Ovary (tissue), 9 donors: ENCODE measurements around the gene CSNK2A2. TPM values are rescaled to one million over a fixed set of nuclear protein-coding genes. Genes with fewer than 3 reads are reported as not detected.

Source experiments
- DNase-seq, 5 donors: peaks; one replicate each; pipeline ENCODE4 v3.0.0-alpha.2; 2019 to 2020
- H3K27ac ChIP-seq, 2 donors: fragments of 200-600 bp; one replicate each; pipeline versions ENCODE4 v1.5.1 to v1.8.0; 2019 to 2022
- H3K27me3 ChIP-seq: fragments of 200-600 bp; one replicate; pipeline ENCODE4 v1.8.0; 2022
- H3K36me3 ChIP-seq: fragments of 200-600 bp; sonication (generic); one replicate; pipeline ENCODE4 v1.5.1; 2019
- H3K4me1 ChIP-seq: one replicate; pipeline ENCODE4 v1.8.1; 2013; ENCODE audit warnings: mild to moderate bottlenecking, moderate library complexity; ENCODE audit not compliant: insufficient read depth
- H3K4me3 ChIP-seq: fragments of 200-600 bp; sonication (generic); one replicate; pipeline ENCODE4 v1.5.1; 2017
- H3K9me3 ChIP-seq, 2 donors: fragments of 200-600 bp in 1 of 2; sonication (generic) in 1 of 2; one replicate each; pipeline versions ENCODE4 v1.5.1 to v1.8.1; 2013 to 2019; ENCODE audit warnings: mild to moderate bottlenecking in 1 of 2, moderate library complexity in 1 of 2
- CTCF ChIP-seq, 3 donors: fragments of 450-650 bp in 2 of 3; fragments of 200-600 bp in 1 of 3; IDR thresholded peaks; one replicate each; pipeline versions ENCODE4 v1.5.1 to v1.8.0; 2016 to 2022; ENCODE audit warnings: antibody characterized with exemption in 3 of 3, mild to moderate bottlenecking in 1 of 3
- EP300 ChIP-seq: sonication (generic); formaldehyde crosslinking; IDR thresholded peaks from one replicate; pipeline ENCODE4 v1.6.1; 2017; ENCODE audit warnings: antibody characterized with exemption
- POLR2A ChIP-seq: fragments of 450-650 bp; IDR thresholded peaks from one replicate; pipeline ENCODE4 v1.6.1; 2017; ENCODE audit warnings: antibody characterized with exemption, mild to moderate bottlenecking, moderate library complexity
- WGBS, 3 donors: extraction: QIAGEN DNeasy Blood & Tissue Kit in 1 of 3; methylation state at CpG; one replicate each; pipeline versions ENCODE4 v1.1.5 to v1.1.7; 2013 to 2017; 5-methylcytosine and 5-hydroxymethylcytosine counted together
- intact Hi-C, 4 donors: fragments of 100-400 bp; cut with DNase I; formaldehyde crosslinking; loops; one replicate each; pipeline versions ENCODE4 v1.11.0 to v1.15.1; 2022 to 2023
- polyA plus RNA-seq, 2 donors: library from polyadenylated mRNA; stranded (reverse); fragments of 200-250 nt in 1 of 2; fragments of 350-450 nt in 1 of 2; fragmentation: Illumina TruSeq in 1 of 2; extraction: RNeasy Lipid Tissue Mini Kit (QIAGEN cat#74804) in 1 of 2; gene quantifications; one replicate each; pipeline ENCODE4 v1.2.3, GENCODE V29; 2013 to 2014
- total RNA-seq, 7 donors: library from RNA; depleted of rRNA in 2 of 7; stranded (reverse); fragments of >200 nt in 2 of 7; fragmentation: NEBNext Ultra II Directional in 3 of 7; extraction: Animal tissue kit (Norgen Biotek cat#: 25700) in 3 of 7; gene quantifications; one replicate each; pipeline versions ENCODE4 v1.1.0 to v1.2.4, GENCODE V29; 2016 to 2023
- donor health status: DM: no; HTN: no; CAD: no; lungs with moderate emphysema.
- donor health status: DM: no; HTN: no; CAD: no.
- donor health status: Bipolar disorder and iron deficiency.
- donor health status: DM: yes; HTN: yes; CAD: no.
- donor health status: DM: no; HTN: no; CAD: no.
- donor health status: DM: yes; HTN: yes; CAD: no.

The CSNK2A2 gene
- total and polyA plus RNA-seq, 9 donors, result 23.1 to 95.6 (median 58.1) TPM

- no peaks in the 10 kb centered on the region for H3K36me3 ChIP-seq
- 60 to 79% (median 70%) methylated on average over 10 of the region's 10 CpGs for WGBS, 3 donors
- TF ChIP-seq EP300 (no peak), CTCF (IDR thresholded peaks at IDR 0.05) (no peak), POLR2A (no peak)
- DNase-seq, result no peak
- H3K27ac ChIP-seq, result no peak overlapping the region
- H3K9me3 ChIP-seq, result no peaks in the 10 kb centered on the region
- no peaks in the 10 kb centered on the region for H3K27me3 ChIP-seq
- no peak overlapping the region for H3K4me3 ChIP-seq
- H3K4me1 ChIP-seq, result peaks cover 25% of the 10 kb centered on the region
- intact Hi-C loops, result loop anchor here in 2 of 4 donors (5.0 to 10.0 kb wide), 3 partner anchors 99 to 221 kb away; partner anchors contain the start of gene MMP15 (in 1 of the 2)
Measured at GRCh38 chr16:58125781-58126335, 72.0 kb downstream of the CSNK2A2 start.

GRCh38 chr16:58125041-58125440 is 72.9 kb downstream of the CSNK2A2 start:
- no peak for DNase-seq
- Histone ChIP-seq H3K9me3 (no peaks in the 10 kb centered on the region), H3K27ac (no peak overlapping the region), H3K27me3 (no peaks in the 10 kb centered on the region), H3K4me1 (peaks cover 28% of the 10 kb centered on the region), H3K36me3 (no peaks in the 10 kb centered on the region), H3K4me3 (no peak overlapping the region)
- TF ChIP-seq CTCF (IDR thresholded peaks at IDR 0.05) (no peak), POLR2A (no peak), EP300 (no peak)
- intact Hi-C loops, result loop anchor here in 2 of 4 donors (5.0 to 10.0 kb wide), 3 partner anchors 98 to 220 kb away; partner anchors contain the start of gene MMP15 (in 1 of the 2)
- 55 to 66% (median 62%) methylated on average over 4 of the region's 4 CpGs for WGBS, 3 donors

- 43 to 59% (median 50%) methylated on average over 1 of the region's 1 CpG for WGBS, 3 donors
- DNase-seq, result no peak
- Histone ChIP-seq H3K4me1 (peaks cover 28% of the 10 kb centered on the region), H3K36me3 (no peaks in the 10 kb centered on the region), H3K27me3 (no peaks in the 10 kb centered on the region), H3K4me3 (no peak overlapping the region), H3K9me3 (no peaks in the 10 kb centered on the region), H3K27ac (no peak overlapping the region)
- TF ChIP-seq EP300 (no peak), CTCF (IDR thresholded peaks at IDR 0.05) (no peak), POLR2A (no peak)
- intact Hi-C loops, result loop anchor here in 3 of 4 donors (5.0 to 10.0 kb wide), 2 partner anchors 102 to 220 kb away; no protein-coding TSS in a partner anchor
Measured at GRCh38 chr16:58124601-58124915, 73.3 kb downstream of the CSNK2A2 start.

- DNase-seq, result no peak
- intact Hi-C loops, result loop anchor here in 3 of 4 donors (5.0 to 10.0 kb wide), 2 partner anchors 102 to 219 kb away; no protein-coding TSS in a partner anchor
- Histone ChIP-seq H3K4me3 (no peak overlapping the region), H3K27ac (no peak overlapping the region), H3K36me3 (no peaks in the 10 kb centered on the region), H3K27me3 (no peaks in the 10 kb centered on the region), H3K9me3 (no peaks in the 10 kb centered on the region), H3K4me1 (peaks cover 33% of the 10 kb centered on the region)
- TF ChIP-seq POLR2A (no peak), EP300 (no peak), CTCF (IDR thresholded peaks at IDR 0.05) (no peak)
- WGBS, 3 donors, result 74 to 76% (median 76%) methylated on average over 8 of the region's 8 CpGs
Measured at GRCh38 chr16:58123896-58124600, 73.9 kb downstream of the CSNK2A2 start.
